Vagina (tissue), 2 donors: ENCODE results near the gene OR10J5.

Source experiments
- POLR2A ChIP-seq, 2 donors: fragments of 450-650 bp; IDR thresholded peaks; one replicate each; pipeline ENCODE4 v1.6.1; 2017; ENCODE audit warnings: antibody characterized with exemption in 2 of 2, mild to moderate bottlenecking in 2 of 2, moderate library complexity in 2 of 2
- POLR2AphosphoS5 ChIP-seq, 2 donors: sonication (generic); formaldehyde crosslinking; IDR thresholded peaks; one replicate each; pipeline ENCODE4 v1.9.0; 2017; ENCODE audit warnings: antibody characterized with exemption in 2 of 2, mild to moderate bottlenecking in 2 of 2, low read depth in 1 of 2; ENCODE audit not compliant: insufficient read depth in 1 of 2
- TF ChIP-seq, protein P1 (sequence below), 3 experiments: fragments of 450-650 bp in 2 of 3; fragments of 200-600 bp in 1 of 3; sonication (generic) in 1 of 3; IDR thresholded peaks; one replicate each; pipeline ENCODE4 v1.5.1; 2017 to 2019; ENCODE audit warnings: antibody characterized with exemption in 3 of 3, mild to moderate bottlenecking in 2 of 3, moderate library complexity in 2 of 3

DNA sequence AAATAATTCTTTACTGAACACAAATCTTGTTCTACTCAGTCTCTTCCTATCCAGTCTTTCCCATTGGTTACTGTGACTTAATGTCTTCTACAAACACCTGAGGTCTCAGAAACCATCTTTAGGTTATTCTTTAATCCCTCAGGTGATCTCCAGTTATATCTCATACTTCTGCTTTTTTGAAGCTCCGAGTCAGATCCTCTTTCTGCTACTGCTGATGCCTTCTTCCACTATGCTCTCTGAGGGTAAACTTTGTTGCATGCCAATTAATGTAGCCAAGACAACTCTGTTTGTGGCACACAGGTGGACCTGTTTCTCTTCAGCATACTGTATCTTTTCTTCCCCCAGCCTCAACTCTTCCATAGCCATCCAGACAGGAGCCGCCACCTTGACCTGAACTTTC lies 48.7 kb upstream of the OR10J5 start:
- TF ChIP-seq, protein P1, sequence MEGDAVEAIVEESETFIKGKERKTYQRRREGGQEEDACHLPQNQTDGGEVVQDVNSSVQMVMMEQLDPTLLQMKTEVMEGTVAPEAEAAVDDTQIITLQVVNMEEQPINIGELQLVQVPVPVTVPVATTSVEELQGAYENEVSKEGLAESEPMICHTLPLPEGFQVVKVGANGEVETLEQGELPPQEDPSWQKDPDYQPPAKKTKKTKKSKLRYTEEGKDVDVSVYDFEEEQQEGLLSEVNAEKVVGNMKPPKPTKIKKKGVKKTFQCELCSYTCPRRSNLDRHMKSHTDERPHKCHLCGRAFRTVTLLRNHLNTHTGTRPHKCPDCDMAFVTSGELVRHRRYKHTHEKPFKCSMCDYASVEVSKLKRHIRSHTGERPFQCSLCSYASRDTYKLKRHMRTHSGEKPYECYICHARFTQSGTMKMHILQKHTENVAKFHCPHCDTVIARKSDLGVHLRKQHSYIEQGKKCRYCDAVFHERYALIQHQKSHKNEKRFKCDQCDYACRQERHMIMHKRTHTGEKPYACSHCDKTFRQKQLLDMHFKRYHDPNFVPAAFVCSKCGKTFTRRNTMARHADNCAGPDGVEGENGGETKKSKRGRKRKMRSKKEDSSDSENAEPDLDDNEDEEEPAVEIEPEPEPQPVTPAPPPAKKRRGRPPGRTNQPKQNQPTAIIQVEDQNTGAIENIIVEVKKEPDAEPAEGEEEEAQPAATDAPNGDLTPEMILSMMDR (IDR thresholded peaks at IDR 0.05), result no peak
- TF ChIP-seq POLR2A (IDR thresholded peaks at IDR 0.05), result no peak
- TF ChIP-seq POLR2AphosphoS5 (IDR thresholded peaks at IDR 0.05; ENCODE audit: insufficient read depth in 1 of 2, low read depth in 1 of 2), result no peak
